ENCODE data around the gene USP38.

Gene USP38

GRCh38 chr4:143188136-143189088 is 3.7 kb downstream of the USP38 start:
- TF ChIP-seq CTCF (IDR thresholded peaks at IDR 0.05; ENCODE audit: extremely low read depth, missing control alignments): no peak

GRCh38 chr4:143189528-143189927 is 4.8 kb downstream of the USP38 start:
- TF ChIP-seq CTCF (IDR thresholded peaks at IDR 0.05; ENCODE audit: extremely low read depth, missing control alignments): no peak
- DNase-seq (ENCODE audit: low spot score): peak; percentile 14

More at GRCh38 chr4:143188136-143189088, 3.7 kb downstream of the USP38 start:
- no peak for DNase-seq (ENCODE audit: low spot score)

- DNase-seq (ENCODE audit: low spot score): no peak
- TF ChIP-seq CTCF (IDR thresholded peaks at IDR 0.05; ENCODE audit: extremely low read depth, missing control alignments): no peak
Measured at GRCh38 chr4:143195581-143195980, 10.9 kb downstream of the USP38 start.

GRCh38 chr4:143196323-143196722 is 11.6 kb downstream of the USP38 start:
- TF ChIP-seq CTCF (IDR thresholded peaks at IDR 0.05; ENCODE audit: extremely low read depth, missing control alignments): no peak
- no peak for DNase-seq (ENCODE audit: low spot score)

GRCh38 chr4:143199503-143199902 is 14.8 kb downstream of the USP38 start:
- DNase-seq (ENCODE audit: low spot score): no peak
- TF ChIP-seq CTCF (IDR thresholded peaks at IDR 0.05; ENCODE audit: extremely low read depth, missing control alignments): no peak

GRCh38 chr4:143202824-143203223 is 18.1 kb downstream of the USP38 start:
- no peak for DNase-seq (ENCODE audit: low spot score)
- no peak for TF ChIP-seq CTCF (IDR thresholded peaks at IDR 0.05; ENCODE audit: extremely low read depth, missing control alignments)

- TF ChIP-seq CTCF (IDR thresholded peaks at IDR 0.05; ENCODE audit: extremely low read depth, missing control alignments): no peak
- DNase-seq (ENCODE audit: low spot score): no peak
Measured at GRCh38 chr4:143203577-143203976, 18.9 kb downstream of the USP38 start.

All from GM20000 (cell line).